D721Med (cell line): Measurements from ENCODE around the gene ZMYND19.
"Not testable (repeated sequence)": the region's sequence is repeated elsewhere in the genome, so short reads cannot be mapped to it uniquely, and the experiment has no call there.

Experiments
- DNase-seq: peaks from one replicate; pipeline ENCODE4 v3.0.0; 2011; ENCODE audit warnings: low spot score; ENCODE audit not compliant: insufficient read length
- FAIRE-seq: peaks from 2 replicates; lab custom pipeline; 2011; peaks lifted over from hg19 to GRCh38; lab: Jason Lieb, UNC
- TF ChIP-seq, protein P1 (sequence below): IDR thresholded peaks from 2 replicates; pipeline ENCODE4 v1.5.1; 2012; ENCODE audit warnings: mild to moderate bottlenecking, control low read depth; ENCODE audit not compliant: insufficient read depth; ENCODE audit errors: missing control alignments

Gene ZMYND19

DNA sequence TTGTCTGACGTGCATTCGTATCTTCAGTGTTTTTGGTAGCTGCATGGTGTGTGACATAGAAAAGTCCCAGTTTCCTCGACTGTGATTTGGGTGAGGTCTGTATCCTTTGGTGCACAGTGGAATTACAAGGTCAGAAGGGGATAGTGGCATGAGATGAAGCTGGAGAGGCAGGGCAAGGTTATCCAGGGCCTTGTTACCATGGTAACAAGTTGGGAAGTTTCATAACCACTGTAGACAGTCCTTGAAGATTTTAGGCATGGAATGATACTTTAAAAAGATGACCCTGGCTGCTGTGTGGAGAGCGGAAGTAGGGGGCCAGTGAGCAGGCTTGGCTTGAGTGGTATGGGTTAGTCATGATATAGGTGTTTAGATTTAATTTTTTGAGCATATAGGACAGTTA lies 40.4 kb upstream of the ZMYND19 start:
- DNase-seq (no peak), FAIRE-seq (no peak)
- TF ChIP-seq, protein P1, sequence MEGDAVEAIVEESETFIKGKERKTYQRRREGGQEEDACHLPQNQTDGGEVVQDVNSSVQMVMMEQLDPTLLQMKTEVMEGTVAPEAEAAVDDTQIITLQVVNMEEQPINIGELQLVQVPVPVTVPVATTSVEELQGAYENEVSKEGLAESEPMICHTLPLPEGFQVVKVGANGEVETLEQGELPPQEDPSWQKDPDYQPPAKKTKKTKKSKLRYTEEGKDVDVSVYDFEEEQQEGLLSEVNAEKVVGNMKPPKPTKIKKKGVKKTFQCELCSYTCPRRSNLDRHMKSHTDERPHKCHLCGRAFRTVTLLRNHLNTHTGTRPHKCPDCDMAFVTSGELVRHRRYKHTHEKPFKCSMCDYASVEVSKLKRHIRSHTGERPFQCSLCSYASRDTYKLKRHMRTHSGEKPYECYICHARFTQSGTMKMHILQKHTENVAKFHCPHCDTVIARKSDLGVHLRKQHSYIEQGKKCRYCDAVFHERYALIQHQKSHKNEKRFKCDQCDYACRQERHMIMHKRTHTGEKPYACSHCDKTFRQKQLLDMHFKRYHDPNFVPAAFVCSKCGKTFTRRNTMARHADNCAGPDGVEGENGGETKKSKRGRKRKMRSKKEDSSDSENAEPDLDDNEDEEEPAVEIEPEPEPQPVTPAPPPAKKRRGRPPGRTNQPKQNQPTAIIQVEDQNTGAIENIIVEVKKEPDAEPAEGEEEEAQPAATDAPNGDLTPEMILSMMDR = no peak

DNA sequence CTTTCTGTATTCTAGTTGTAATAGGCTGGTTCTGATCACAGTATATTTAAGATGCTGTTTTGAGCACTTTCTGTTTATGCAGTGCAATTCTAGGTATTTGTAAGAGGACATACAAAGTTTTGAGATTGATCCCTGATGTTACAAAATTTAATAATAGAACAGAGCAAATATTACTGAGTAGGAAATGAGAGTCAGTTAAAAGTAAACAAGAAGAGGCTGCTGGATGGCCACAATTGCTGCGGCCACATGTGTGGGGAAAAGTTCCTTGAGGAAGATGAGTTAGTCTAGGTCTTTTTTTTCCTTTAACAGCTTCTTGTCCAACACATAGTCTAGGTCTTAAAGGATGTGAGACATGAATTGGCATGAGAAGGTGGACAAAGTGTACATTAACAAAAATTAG lies 39.8 kb upstream of the ZMYND19 start:
- FAIRE-seq (no peak), DNase-seq (no peak)

DNA sequence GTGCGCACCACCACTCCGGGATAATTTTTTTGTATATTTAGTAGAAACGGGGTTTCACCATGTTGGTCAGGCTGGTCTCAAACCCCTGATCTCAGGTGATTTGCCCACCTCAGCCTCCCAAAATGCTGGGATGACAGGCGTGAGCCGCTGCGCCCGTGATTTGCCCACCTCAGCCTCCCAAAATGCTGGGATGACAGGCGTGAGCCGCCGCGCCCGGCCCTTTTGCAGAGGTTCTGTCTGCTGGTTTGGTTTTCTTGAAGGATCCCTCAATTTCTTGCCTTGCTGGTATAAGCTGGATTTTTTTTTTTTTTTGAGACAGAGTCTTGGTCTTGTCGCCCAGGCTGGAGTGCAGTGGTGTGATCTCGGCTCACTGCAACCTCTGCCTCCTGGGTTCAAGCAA lies 37.1 kb upstream of the ZMYND19 start:
- FAIRE-seq, DNase-seq: not testable (repeated sequence)

More for the DNA sequence above, 39.8 kb upstream of the ZMYND19 start:
- TF ChIP-seq, protein P1 = no peak

DNA sequence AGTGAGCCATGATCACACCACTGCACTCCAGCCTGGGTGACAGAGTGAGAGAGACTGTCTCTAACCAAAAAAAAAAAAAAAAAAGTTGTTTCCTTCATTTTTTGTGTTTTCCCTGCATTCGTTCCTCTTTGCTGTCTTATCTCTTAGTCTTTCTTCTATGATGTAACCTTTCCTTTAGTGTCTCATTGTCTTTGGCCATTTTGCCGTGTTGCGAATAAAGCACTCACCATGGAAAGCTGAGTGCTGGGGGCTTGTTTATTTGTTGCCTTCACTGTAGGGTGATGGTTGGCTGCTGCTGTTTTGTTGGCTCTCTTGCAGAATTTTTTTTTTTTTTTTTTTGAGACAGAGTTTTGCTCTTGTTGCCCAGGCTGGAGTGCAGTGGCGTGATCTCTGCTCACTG lies 36.2 kb upstream of the ZMYND19 start:
- FAIRE-seq = no peak
- TF ChIP-seq, protein P1 = no peak

DNA sequence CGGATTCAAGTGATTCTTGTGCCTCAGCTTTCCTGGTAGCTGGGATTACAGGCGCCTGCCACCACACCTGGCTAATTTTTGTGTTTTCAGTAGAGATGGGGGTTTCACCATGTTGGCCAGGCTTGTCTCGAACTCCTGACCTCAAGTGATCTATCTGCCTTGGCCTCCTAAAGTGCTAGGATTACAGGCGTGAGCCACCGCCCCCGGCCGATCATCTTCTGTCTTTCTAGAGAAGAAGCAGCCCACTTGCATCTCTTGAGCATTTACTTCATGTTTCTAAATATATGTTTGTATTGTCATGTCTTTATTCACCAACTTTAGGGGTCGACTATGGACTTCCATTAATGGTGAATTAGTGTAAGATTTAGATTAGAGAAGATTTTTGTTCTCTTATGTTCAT lies 31.9 kb upstream of the ZMYND19 start:
- not testable (repeated sequence) for DNase-seq, FAIRE-seq

More for the DNA sequence above, 36.2 kb upstream of the ZMYND19 start:
- DNase-seq = no peak

DNA sequence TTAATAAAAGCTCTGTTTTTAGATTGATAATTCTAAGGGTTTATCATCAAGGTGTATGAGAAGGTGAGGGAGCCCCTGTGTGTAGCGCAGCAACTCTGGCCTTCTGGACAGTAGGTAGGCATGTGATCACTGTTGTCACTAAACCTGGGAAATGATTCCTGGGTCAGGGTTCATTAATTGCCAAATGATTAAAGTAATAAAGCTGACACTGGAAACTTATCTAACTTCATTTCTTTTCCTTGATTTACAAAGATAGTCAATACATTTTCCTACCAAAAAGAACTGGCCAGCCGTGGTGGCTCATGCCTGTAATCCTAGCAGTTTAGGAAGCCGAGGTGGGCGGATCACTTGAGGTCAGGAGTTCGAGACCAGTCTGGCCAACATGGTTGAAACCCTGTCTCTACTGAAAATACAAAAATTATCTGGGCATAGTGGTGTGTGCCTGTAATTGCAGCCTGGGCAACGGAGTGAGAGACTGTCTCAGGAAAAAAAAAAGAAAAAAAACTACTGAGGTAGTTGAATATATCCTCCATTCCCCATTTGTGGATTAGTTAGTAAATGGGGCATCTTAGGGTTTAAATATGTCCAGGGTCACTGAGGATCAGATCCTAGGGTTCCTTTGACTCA lies 30.9 kb upstream of the ZMYND19 start:
- TF ChIP-seq, protein P1 = peak; percentile 5
- FAIRE-seq (no peak), DNase-seq (no peak)

DNA sequence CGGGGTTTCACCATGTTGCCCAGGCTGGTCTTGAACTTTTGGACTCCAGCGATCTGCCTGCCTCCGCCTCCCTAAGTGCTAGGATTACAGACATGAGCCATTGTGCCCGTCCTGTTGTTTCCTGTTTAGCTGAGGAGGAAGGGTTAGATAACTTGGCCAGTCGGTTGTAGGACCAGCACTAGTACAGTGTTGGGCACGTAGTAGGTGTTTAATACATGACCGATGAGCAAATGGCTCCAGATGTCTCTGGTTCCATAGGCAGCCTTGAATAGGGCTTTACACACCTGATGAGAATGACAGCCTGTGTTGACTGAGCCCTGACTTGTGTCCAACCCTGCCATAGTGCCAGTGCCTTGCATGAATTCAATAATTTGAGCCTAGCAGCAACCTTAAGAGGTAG lies 30.3 kb upstream of the ZMYND19 start:
- TF ChIP-seq, protein P1 = no peak
- DNase-seq (no peak), FAIRE-seq (no peak)

DNA sequence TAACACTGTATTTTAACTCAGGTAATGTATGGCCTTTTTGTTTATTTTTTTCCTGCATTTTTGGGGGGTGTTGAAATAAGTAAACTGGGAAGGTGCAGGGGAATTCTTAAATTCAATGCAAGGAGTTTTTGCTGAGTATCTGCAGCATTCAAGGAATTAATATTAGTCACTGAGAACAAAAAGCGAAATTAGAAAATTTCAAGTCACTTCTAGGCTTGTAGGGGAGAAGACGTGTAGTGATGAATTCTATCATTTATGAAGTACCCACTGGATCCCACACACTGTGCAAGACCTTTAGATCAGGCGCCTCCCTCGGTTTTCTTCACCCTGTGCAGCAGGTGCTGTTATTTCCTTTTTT lies 29.7 kb upstream of the ZMYND19 start:
- TF ChIP-seq, protein P1 = no peak
- FAIRE-seq (no peak), DNase-seq (no peak)
